Ovary (tissue), 9 donors: ENCODE measurements around the gene RNF166. TPM values are rescaled to one million over a fixed set of nuclear protein-coding genes. Genes with fewer than 3 reads are reported as not detected.
A peak's percentile ranks its signal among the peaks of the same experiment; 100 is the strongest.

Source experiments
- DNase-seq, 5 donors: peaks; one replicate each; pipeline ENCODE4 v3.0.0-alpha.2; 2019 to 2020
- H3K27ac ChIP-seq, 2 donors: fragments of 200-600 bp; one replicate each; pipeline versions ENCODE4 v1.5.1 to v1.8.0; 2019 to 2022
- H3K27me3 ChIP-seq: fragments of 200-600 bp; one replicate; pipeline ENCODE4 v1.8.0; 2022
- H3K36me3 ChIP-seq: fragments of 200-600 bp; sonication (generic); one replicate; pipeline ENCODE4 v1.5.1; 2019
- H3K4me1 ChIP-seq: one replicate; pipeline ENCODE4 v1.8.1; 2013; ENCODE audit warnings: mild to moderate bottlenecking, moderate library complexity; ENCODE audit not compliant: insufficient read depth
- H3K4me3 ChIP-seq: fragments of 200-600 bp; sonication (generic); one replicate; pipeline ENCODE4 v1.5.1; 2017
- H3K9me3 ChIP-seq, 2 donors: fragments of 200-600 bp in 1 of 2; sonication (generic) in 1 of 2; one replicate each; pipeline versions ENCODE4 v1.5.1 to v1.8.1; 2013 to 2019; ENCODE audit warnings: mild to moderate bottlenecking in 1 of 2, moderate library complexity in 1 of 2
- EP300 ChIP-seq: sonication (generic); formaldehyde crosslinking; IDR thresholded peaks from one replicate; pipeline ENCODE4 v1.6.1; 2017; ENCODE audit warnings: antibody characterized with exemption
- POLR2A ChIP-seq: fragments of 450-650 bp; IDR thresholded peaks from one replicate; pipeline ENCODE4 v1.6.1; 2017; ENCODE audit warnings: antibody characterized with exemption, mild to moderate bottlenecking, moderate library complexity
- WGBS, 3 donors: extraction: QIAGEN DNeasy Blood & Tissue Kit in 1 of 3; methylation state at CpG; one replicate each; pipeline versions ENCODE4 v1.1.5 to v1.1.7; 2013 to 2017; 5-methylcytosine and 5-hydroxymethylcytosine counted together
- intact Hi-C, 4 donors: fragments of 100-400 bp; cut with DNase I; formaldehyde crosslinking; loops; one replicate each; pipeline versions ENCODE4 v1.11.0 to v1.15.1; 2022 to 2023
- polyA plus RNA-seq, 2 donors: library from polyadenylated mRNA; stranded (reverse); fragments of 200-250 nt in 1 of 2; fragments of 350-450 nt in 1 of 2; fragmentation: Illumina TruSeq in 1 of 2; extraction: RNeasy Lipid Tissue Mini Kit (QIAGEN cat#74804) in 1 of 2; gene quantifications; one replicate each; pipeline ENCODE4 v1.2.3, GENCODE V29; 2013 to 2014
- total RNA-seq, 7 donors: library from RNA; depleted of rRNA in 2 of 7; stranded (reverse); fragments of >200 nt in 2 of 7; fragmentation: NEBNext Ultra II Directional in 3 of 7; extraction: Animal tissue kit (Norgen Biotek cat#: 25700) in 3 of 7; gene quantifications; one replicate each; pipeline versions ENCODE4 v1.1.0 to v1.2.4, GENCODE V29; 2016 to 2023
- TF ChIP-seq, protein P1 (sequence below), 3 donors: fragments of 450-650 bp in 2 of 3; fragments of 200-600 bp in 1 of 3; IDR thresholded peaks; one replicate each; pipeline versions ENCODE4 v1.5.1 to v1.8.0; 2016 to 2022; ENCODE audit warnings: antibody characterized with exemption in 3 of 3, mild to moderate bottlenecking in 1 of 3
- donor health status: DM: no; HTN: no; CAD: no; lungs with moderate emphysema.
- donor health status: DM: no; HTN: no; CAD: no.
- donor health status: Bipolar disorder and iron deficiency.
- donor health status: DM: yes; HTN: yes; CAD: no.
- donor health status: DM: no; HTN: no; CAD: no.
- donor health status: DM: yes; HTN: yes; CAD: no.

RNF166 gene
- total and polyA plus RNA-seq, 9 donors, result 4.7 to 26.5 (median 20.9) TPM

DNA sequence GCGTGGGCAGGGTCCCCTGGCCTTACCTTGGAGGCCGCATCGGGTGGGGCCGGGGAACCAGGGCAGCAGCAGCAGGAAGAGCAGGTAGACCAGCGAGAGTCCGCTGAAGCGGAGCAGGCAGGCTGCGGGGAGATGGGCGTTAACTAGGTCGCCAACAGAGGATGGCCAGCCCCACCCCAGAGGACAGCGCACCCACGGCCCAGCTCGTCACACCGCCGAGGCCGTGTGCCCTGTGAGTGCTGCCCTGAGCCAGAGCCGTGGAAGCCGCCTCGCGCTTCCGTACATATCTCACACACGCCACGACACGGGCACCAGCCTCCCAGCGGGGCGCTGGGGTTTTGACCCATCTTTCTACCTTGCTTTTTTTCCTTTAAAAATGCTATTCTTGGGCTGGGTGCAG is 43.1 kb upstream of the RNF166 start:
- intact Hi-C loops, result loop anchor here in 3 of 4 donors (10.0 kb wide), 2 partner anchors 115 to 465 kb away; partner anchors contain the start of genes ZNF778 (in 2 of the 3) and PABPN1L (in 1 of the 3)
- TF ChIP-seq, protein P1, sequence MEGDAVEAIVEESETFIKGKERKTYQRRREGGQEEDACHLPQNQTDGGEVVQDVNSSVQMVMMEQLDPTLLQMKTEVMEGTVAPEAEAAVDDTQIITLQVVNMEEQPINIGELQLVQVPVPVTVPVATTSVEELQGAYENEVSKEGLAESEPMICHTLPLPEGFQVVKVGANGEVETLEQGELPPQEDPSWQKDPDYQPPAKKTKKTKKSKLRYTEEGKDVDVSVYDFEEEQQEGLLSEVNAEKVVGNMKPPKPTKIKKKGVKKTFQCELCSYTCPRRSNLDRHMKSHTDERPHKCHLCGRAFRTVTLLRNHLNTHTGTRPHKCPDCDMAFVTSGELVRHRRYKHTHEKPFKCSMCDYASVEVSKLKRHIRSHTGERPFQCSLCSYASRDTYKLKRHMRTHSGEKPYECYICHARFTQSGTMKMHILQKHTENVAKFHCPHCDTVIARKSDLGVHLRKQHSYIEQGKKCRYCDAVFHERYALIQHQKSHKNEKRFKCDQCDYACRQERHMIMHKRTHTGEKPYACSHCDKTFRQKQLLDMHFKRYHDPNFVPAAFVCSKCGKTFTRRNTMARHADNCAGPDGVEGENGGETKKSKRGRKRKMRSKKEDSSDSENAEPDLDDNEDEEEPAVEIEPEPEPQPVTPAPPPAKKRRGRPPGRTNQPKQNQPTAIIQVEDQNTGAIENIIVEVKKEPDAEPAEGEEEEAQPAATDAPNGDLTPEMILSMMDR (IDR thresholded peaks at IDR 0.05), result no peak
- TF ChIP-seq POLR2A, result no peak
- TF ChIP-seq EP300, result no peak
- no peaks in the 10 kb centered on the region for H3K36me3 ChIP-seq
- no peaks in the 10 kb centered on the region for H3K27me3 ChIP-seq
- H3K9me3 ChIP-seq, result no peaks in the 10 kb centered on the region
- DNase-seq, result no peak
- no peak overlapping the region for H3K4me3 ChIP-seq
- WGBS, 3 donors, result 96 to 97% (median 96%) methylated on average over 26 of the region's 26 CpGs
- H3K4me1 ChIP-seq, result peaks cover 2% of the 10 kb centered on the region
- H3K27ac ChIP-seq, result no peak overlapping the region

DNA sequence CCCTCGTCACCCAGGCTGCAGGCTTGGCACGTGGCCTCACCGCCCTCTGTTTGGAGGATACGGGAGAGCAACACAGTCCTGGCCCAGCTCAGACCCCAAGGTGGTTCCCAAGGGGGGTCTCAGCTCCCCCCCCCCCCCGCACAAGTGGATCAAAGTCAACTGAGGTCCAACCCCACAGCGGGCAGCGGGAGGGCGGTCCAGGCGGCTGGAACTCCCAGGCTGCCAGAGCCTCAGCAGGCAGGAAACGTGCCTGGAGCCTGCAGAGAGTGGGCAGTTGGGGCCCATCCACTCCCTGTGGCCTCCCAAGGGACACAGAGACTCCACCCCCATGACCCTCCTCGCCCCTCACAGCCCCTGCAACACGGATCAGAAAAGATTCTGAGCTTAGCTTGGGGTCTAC is 42.2 kb upstream of the RNF166 start:
- Histone ChIP-seq H3K27me3 (no peaks in the 10 kb centered on the region), H3K4me3 (no peak overlapping the region), H3K36me3 (no peaks in the 10 kb centered on the region), H3K27ac (no peak overlapping the region), H3K4me1 (peaks cover 2% of the 10 kb centered on the region), H3K9me3 (no peaks in the 10 kb centered on the region)
- DNase-seq, result no peak
- 84 to 89% (median 85%) methylated on average over 10 to 12 of the region's 12 CpGs for WGBS, 3 donors
- intact Hi-C loops, result loop anchor here in 3 of 4 donors (10.0 kb wide), 2 partner anchors 116 to 466 kb away; partner anchors contain the start of genes ZNF778 (in 2 of the 3) and PABPN1L (in 1 of the 3)
- TF ChIP-seq POLR2A (no peak), EP300 (no peak)
- TF ChIP-seq, protein P1 (IDR thresholded peaks at IDR 0.05), result no peak

DNA sequence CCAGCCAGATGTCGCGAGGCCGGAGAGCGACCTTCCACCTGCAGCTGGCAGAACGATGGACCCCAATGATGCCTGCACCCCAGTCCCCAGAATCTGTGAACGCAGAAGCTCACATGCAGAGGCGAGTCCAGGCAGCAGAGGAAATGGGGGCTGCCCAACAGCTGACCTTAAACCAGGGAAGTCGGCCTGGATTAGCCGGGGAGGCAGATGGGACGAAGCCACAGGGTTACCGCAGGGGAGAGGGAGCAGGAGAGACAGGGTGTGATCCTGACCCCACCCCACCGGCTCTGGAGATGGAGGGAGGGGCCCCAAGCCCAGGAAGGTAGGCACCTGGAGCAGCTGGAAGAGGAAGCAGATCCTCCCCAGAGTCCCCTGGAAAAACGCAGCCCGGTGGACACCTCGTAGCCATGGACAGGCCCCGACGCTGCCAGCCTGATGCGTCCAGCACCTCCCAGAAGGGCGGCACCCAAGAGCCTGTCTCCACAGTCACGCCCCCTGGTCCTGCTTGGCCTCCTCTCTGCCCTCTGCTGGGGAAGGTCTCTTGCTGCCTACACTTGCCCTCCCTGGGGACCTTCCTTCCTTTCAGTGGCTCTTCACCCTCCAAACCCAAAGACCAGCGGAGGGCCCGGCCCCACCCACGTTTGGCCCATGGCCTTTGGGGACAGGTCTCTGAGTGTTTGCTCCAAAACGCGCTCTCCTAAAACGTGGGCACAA is 41.5 kb upstream of the RNF166 start:
- no peaks in the 10 kb centered on the region for H3K36me3 ChIP-seq
- no peak for DNase-seq
- H3K27me3 ChIP-seq, result no peaks in the 10 kb centered on the region
- intact Hi-C loops, result loop anchor here in 3 of 4 donors (10.0 kb wide), 2 partner anchors 117 to 467 kb away; partner anchors contain the start of genes ZNF778 (in 2 of the 3) and PABPN1L (in 1 of the 3)
- no peak overlapping the region for H3K27ac ChIP-seq
- no peaks in the 10 kb centered on the region for H3K9me3 ChIP-seq
- WGBS, 3 donors, result 84 to 93% (median 88%) methylated on average over 26 of the region's 26 CpGs
- H3K4me3 ChIP-seq, result no peak overlapping the region
- TF ChIP-seq POLR2A (no peak), EP300 (no peak)
- TF ChIP-seq, protein P1 (IDR thresholded peaks at IDR 0.05), result no peak
- peaks cover 2% of the 10 kb centered on the region for H3K4me1 ChIP-seq

DNA sequence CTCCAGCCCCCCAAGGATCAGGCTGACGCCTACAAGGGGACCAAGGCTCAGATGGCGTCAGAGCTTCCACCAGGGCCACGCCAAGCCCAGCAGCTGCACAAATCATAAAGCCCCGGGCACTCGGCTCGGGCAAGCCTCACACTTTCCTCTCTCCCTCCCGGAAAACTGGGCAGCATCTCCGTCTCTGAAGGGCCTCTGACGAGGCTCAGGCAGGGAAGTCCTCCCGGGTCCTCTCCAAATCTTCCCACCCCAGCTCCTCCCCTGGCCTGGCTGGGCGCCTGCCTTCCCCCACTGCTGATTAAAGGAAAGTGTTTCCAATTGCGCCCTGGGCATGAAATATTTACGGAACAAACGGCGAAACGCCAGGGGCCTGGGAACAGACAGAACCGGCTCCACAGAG is 40.3 kb upstream of the RNF166 start:
- Histone ChIP-seq H3K4me1 (peaks cover 2% of the 10 kb centered on the region), H3K9me3 (no peaks in the 10 kb centered on the region), H3K36me3 (no peaks in the 10 kb centered on the region), H3K4me3 (no peak overlapping the region), H3K27ac (peak overlapping the region in 1 of 2 donors; percentile 42), H3K27me3 (no peaks in the 10 kb centered on the region)
- peak; percentile 62 to 89 (median 75) for DNase-seq
- intact Hi-C loops, result loop anchor here in 3 of 4 donors (10.0 kb wide), 2 partner anchors 118 to 468 kb away; partner anchors contain the start of genes ZNF778 (in 2 of the 3) and PABPN1L (in 1 of the 3)
- WGBS, 3 donors, result 14 to 37% (median 25%) methylated on average over 17 of the region's 17 CpGs
- TF ChIP-seq POLR2A, result no peak
- TF ChIP-seq EP300, result no peak
- TF ChIP-seq, protein P1 (IDR thresholded peaks at IDR 0.05), result no peak
